ENCODE data around the gene CAMK2N1. TPM values are rescaled to one million over a fixed set of nuclear protein-coding genes. Genes with fewer than 3 reads are reported as not detected.
A peak's percentile ranks its signal among the peaks of the same experiment; 100 is the strongest.

The CAMK2N1 gene
- total RNA-seq, 1 donor from 2014 or later: 7.9 TPM

DNA sequence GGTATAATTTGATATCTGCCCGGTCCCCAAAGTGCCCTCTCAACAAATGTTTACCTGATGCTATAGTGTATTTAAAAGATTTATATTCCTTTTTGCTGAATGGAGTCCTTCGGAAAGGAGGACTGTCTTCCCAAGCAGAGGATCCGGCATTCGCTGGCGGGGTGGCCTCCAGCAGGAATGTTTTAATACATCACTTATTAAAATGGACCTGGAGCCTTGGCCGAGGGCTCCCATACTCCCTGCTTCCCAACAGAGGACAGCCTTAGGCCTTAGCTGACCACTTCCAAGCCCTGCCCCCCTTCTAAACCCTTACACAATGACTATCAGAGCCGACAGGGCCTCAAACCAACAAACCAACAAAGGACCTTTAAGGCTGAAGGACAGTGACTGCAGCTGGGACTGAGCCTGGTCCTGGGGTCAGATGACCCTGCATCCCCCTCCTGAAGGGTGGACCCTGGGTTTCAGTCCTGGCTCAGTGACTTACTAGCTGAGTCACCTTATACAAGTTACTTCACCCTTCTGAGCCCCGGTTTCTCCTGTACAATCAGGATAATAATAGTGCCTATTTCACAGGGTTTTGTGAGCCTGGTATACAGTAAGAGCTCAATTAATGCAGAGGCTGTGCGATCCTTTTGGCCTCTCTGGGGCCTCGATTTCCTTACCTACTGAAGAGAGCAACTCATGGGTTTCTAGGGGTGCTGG lies 5.6 kb downstream of the CAMK2N1 start:
- Histone ChIP-seq H3K36me3 (no peaks in the 10 kb centered on the region), H3K9me3 (replicated peaks) (no peaks in the 10 kb centered on the region), H3K27me3 (ENCODE audit: low read depth) (peaks cover 98% of the 10 kb centered on the region), H3K27ac (replicated peaks) (no peak overlapping the region), H3K4me3 (no peak overlapping the region), H3K4me1 (peaks cover 38% of the 10 kb centered on the region)
- TF ChIP-seq, protein P1, sequence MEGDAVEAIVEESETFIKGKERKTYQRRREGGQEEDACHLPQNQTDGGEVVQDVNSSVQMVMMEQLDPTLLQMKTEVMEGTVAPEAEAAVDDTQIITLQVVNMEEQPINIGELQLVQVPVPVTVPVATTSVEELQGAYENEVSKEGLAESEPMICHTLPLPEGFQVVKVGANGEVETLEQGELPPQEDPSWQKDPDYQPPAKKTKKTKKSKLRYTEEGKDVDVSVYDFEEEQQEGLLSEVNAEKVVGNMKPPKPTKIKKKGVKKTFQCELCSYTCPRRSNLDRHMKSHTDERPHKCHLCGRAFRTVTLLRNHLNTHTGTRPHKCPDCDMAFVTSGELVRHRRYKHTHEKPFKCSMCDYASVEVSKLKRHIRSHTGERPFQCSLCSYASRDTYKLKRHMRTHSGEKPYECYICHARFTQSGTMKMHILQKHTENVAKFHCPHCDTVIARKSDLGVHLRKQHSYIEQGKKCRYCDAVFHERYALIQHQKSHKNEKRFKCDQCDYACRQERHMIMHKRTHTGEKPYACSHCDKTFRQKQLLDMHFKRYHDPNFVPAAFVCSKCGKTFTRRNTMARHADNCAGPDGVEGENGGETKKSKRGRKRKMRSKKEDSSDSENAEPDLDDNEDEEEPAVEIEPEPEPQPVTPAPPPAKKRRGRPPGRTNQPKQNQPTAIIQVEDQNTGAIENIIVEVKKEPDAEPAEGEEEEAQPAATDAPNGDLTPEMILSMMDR (IDR thresholded peaks at IDR 0.05; ENCODE audit: borderline replicate concordance): no peak
- DNase-seq: no peak
- intact Hi-C loops (cut with micrococcal nuclease): no loop called here

DNA sequence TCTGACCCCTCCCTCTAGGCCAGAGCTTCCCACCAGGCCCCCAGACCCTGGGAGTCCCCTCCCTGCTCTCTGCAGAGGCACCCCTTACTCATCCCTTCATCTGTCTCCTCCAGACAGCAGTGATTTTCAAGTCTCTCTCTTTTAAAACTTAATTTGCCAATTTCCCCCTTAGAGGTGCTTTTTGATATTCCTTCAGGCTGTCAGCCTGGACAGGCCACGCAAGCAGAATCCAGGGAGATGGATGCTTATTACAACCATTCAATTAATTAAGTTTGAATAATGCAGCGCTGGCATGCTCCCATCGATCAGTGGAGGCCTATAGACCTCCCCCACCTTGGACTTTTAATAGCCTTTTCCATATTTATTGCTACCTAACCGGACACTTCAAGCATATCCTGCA lies 6.2 kb downstream of the CAMK2N1 start:
- no peaks in the 10 kb centered on the region for H3K9me3 ChIP-seq (replicated peaks)
- no peak for DNase-seq
- H3K27ac ChIP-seq (replicated peaks): no peak overlapping the region
- peaks cover 34% of the 10 kb centered on the region for H3K4me1 ChIP-seq
- peaks cover 100% of the 10 kb centered on the region for H3K27me3 ChIP-seq (ENCODE audit: low read depth)
- no peaks in the 10 kb centered on the region for H3K36me3 ChIP-seq
- TF ChIP-seq, protein P1 (IDR thresholded peaks at IDR 0.05; ENCODE audit: borderline replicate concordance): no peak
- H3K4me3 ChIP-seq: no peak overlapping the region
- intact Hi-C loops (cut with micrococcal nuclease): no loop called here

DNA sequence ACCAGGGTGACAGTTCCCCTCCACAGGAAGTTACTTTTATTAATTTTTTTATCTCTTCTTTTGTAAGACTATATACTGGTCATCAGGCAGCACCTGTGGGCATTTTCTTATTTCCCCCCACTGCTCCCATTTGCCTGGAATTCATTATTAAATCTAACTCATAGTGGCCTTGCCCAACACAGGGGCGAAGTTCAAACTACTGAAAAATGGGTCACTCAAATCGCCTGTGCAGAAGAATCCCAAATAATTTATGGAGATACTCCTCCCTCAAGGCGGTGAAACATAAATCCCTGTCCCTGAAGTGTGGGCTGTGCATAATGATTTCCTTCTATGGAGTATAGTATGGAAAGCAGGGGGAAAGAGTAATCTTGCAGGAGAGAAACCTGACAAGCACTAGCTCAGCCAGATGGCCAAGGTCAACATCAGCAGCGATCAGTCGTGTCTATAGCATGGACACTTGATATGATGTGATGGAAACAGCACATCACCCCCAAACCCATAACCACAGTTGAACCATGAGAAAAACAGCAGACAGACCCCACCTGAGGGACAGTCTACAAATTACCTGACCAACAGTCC lies 7.9 kb downstream of the CAMK2N1 start:
- no peak for DNase-seq
- H3K4me3 ChIP-seq: no peak overlapping the region
- intact Hi-C loops (cut with micrococcal nuclease): no loop called here
- H3K4me1 ChIP-seq: peaks cover 19% of the 10 kb centered on the region
- peaks cover 100% of the 10 kb centered on the region for H3K27me3 ChIP-seq (ENCODE audit: low read depth)
- H3K36me3 ChIP-seq: no peaks in the 10 kb centered on the region
- TF ChIP-seq, protein P1 (IDR thresholded peaks at IDR 0.05; ENCODE audit: borderline replicate concordance): no peak
- H3K9me3 ChIP-seq (replicated peaks): no peaks in the 10 kb centered on the region
- H3K27ac ChIP-seq (replicated peaks): no peak overlapping the region

DNA sequence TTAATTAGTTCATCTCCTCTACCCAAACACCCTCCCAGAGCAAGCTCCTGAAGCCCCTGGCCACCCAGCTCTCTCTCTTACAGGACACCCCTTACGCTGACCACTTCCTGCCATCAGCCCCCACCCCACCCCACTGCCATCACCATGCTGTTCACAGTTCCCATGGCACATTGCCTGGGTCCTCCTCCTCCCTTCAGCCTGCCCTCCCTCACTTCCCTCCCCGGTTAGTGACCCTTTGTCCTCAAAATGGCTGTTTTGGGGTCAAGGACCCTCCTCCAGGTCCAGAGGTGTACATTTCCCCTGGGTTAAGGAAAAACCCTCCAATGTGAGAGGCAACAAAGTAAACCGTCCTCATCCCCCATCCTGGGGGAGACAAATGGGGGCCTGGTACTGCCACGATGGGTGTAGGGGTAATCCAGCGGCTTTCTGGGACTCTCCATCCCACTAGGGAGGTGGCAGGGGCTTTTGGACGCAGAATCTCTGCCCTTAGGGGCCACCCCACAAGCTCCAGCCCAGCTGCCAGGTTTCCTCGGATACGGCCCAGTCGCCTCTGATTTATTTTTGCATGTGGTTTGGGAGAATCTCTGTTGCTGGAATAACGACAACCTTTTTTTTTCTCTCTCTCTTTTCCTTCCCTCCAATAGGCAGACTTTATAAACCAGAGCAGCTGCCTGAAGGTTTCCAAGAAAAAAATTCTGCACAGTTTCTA lies 8.5 kb downstream of the CAMK2N1 start:
- peaks cover 100% of the 10 kb centered on the region for H3K27me3 ChIP-seq (ENCODE audit: low read depth)
- H3K36me3 ChIP-seq: no peaks in the 10 kb centered on the region
- peaks cover 19% of the 10 kb centered on the region for H3K4me1 ChIP-seq
- intact Hi-C loops (cut with micrococcal nuclease): no loop called here
- no peak for DNase-seq
- no peaks in the 10 kb centered on the region for H3K9me3 ChIP-seq (replicated peaks)
- TF ChIP-seq, protein P1 (IDR thresholded peaks at IDR 0.05; ENCODE audit: borderline replicate concordance): no peak
- no peak overlapping the region for H3K27ac ChIP-seq (replicated peaks)
- H3K4me3 ChIP-seq: no peak overlapping the region

DNA sequence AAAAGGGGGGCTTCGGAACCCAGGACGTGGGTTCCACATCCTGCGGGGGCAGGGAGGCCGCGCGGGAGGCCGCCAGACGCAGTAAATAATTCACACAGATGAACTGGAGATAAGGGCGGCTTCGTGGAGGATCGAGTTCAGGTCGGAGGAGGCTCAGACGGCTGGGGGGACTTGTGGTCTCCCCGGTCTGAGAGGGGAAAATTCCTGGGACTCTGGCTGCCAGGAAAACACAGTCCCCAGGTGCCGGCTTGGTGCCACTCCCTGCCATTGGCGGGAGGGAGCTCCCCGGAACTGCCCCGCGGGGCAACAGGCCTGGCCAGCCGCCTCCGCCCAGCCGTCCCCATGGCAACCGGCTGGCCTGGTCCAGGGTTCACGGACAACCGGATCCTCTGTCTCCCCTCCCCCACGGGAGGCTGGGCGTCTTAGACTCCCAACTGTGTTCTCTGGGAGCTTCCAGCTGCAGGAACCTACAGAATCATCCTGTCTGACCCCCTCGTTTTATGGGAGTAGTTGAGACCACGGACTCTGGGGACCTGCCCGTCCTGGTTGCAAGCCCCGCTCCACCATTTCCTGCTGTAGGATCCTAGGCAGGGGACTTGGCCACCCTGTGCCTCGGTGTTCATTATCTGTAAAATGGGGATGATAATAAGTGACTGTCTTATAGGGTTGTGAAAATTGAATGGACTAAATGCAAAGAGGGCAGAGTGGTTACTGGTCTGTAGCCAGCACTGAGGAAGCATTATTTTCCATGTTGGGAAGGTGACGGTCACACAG lies 9.6 kb downstream of the CAMK2N1 start:
- H3K9me3 ChIP-seq (replicated peaks): no peaks in the 10 kb centered on the region
- no peaks in the 10 kb centered on the region for H3K36me3 ChIP-seq
- peak overlapping the region; percentile 23 for H3K4me3 ChIP-seq
- H3K27me3 ChIP-seq (ENCODE audit: low read depth): peaks cover 91% of the 10 kb centered on the region
- no peak overlapping the region for H3K27ac ChIP-seq (replicated peaks)
- intact Hi-C loops (cut with micrococcal nuclease): no loop called here
- H3K4me1 ChIP-seq: peaks cover 19% of the 10 kb centered on the region
- peak; percentile 44 for DNase-seq
- TF ChIP-seq, protein P1 (IDR thresholded peaks at IDR 0.05; ENCODE audit: borderline replicate concordance): no peak
